Osteoblast (primary cell): ENCODE results near the gene VARS1. TPM values are rescaled to one million over a fixed set of nuclear protein-coding genes. Genes with fewer than 3 reads are reported as not detected.
A peak's percentile ranks its signal among the peaks of the same experiment; 100 is the strongest.

Source experiments
- DNase-seq: peaks from one replicate; pipeline ENCODE4 v3.0.0; 2011; ENCODE audit warnings: low spot score, mixed read lengths; ENCODE audit not compliant: insufficient read length; ENCODE audit errors: missing footprints
- H2AFZ ChIP-seq: 2 replicates; pipeline ENCODE4 v1.6.0; 2011; ENCODE audit warnings: mild to moderate bottlenecking, low read length
- H3K27ac ChIP-seq: 2 replicates; pipeline ENCODE4 v1.5.1; 2011; ENCODE audit warnings: mild to moderate bottlenecking, low read depth, low read length, moderate library complexity
- H3K27me3 ChIP-seq: 2 replicates; pipeline ENCODE4 v1.6.0; 2012; ENCODE audit warnings: mild to moderate bottlenecking, control low read depth, inconsistent platforms, low read length, moderate library complexity; ENCODE audit not compliant: insufficient read depth
- H3K36me3 ChIP-seq: 2 replicates; pipeline ENCODE4 v1.5.1; 2011; ENCODE audit warnings: mild to moderate bottlenecking, low read length, control low read depth, moderate library complexity; ENCODE audit not compliant: insufficient read depth
- H3K4me1 ChIP-seq: 2 replicates; pipeline ENCODE4 v1.5.1; 2011; ENCODE audit warnings: mild to moderate bottlenecking, low read length, control low read depth, moderate library complexity; ENCODE audit not compliant: insufficient read depth
- H3K4me2 ChIP-seq: 2 replicates; pipeline ENCODE4 v1.6.0; 2011; ENCODE audit warnings: mild to moderate bottlenecking, low read length; ENCODE audit not compliant: insufficient read depth
- H3K4me3 ChIP-seq: fragments of 200-600 bp; sonication (generic); 3 replicates; pipeline ENCODE4 v1.5.1; 2012; ENCODE audit warnings: mild to moderate bottlenecking, low read length, inconsistent platforms; ENCODE audit not compliant: insufficient read depth
- H3K79me2 ChIP-seq: 2 replicates; pipeline ENCODE4 v1.6.0; 2012; ENCODE audit warnings: mild to moderate bottlenecking, low read length, control low read depth, inconsistent platforms; ENCODE audit not compliant: insufficient read depth
- H3K9me3 ChIP-seq: 2 replicates; pipeline ENCODE4 v1.5.1; 2011; ENCODE audit warnings: low read depth, low read length, control low read depth
- H4K20me1 ChIP-seq: 2 replicates; pipeline ENCODE4 v1.6.0; 2012; ENCODE audit warnings: mild to moderate bottlenecking, low read length, control low read depth; ENCODE audit not compliant: insufficient read depth
- total RNA-seq: library from RNA; depleted of rRNA; stranded (reverse); fragments of >200 nt; gene quantifications from 2 replicates; pipeline ENCODE4 v1.2.3, GENCODE V29; 2012
- TF ChIP-seq, protein P1 (sequence below): IDR thresholded peaks from 2 replicates; pipeline ENCODE4 v1.5.1; 2011; ENCODE audit warnings: mild to moderate bottlenecking, low read depth, low read length, moderate library complexity; ENCODE audit errors: extremely low read depth

The VARS1 gene
- total RNA-seq, 1 donor: 42.0 TPM

- Histone ChIP-seq H3K27ac (no peak overlapping the region), H3K4me3 (no peak overlapping the region), H3K4me2 (no peak overlapping the region), H3K27me3 (no peaks in the 10 kb centered on the region), H4K20me1 (no peaks in the 10 kb centered on the region), H3K9me3 (no peaks in the 10 kb centered on the region), H2AFZ (no peak overlapping the region), H3K79me2 (peaks cover 36% of the 10 kb centered on the region), H3K4me1 (peaks cover 9% of the 10 kb centered on the region), H3K36me3 (peaks cover 39% of the 10 kb centered on the region)
- DNase-seq: peak; percentile 97
- TF ChIP-seq, protein P1, sequence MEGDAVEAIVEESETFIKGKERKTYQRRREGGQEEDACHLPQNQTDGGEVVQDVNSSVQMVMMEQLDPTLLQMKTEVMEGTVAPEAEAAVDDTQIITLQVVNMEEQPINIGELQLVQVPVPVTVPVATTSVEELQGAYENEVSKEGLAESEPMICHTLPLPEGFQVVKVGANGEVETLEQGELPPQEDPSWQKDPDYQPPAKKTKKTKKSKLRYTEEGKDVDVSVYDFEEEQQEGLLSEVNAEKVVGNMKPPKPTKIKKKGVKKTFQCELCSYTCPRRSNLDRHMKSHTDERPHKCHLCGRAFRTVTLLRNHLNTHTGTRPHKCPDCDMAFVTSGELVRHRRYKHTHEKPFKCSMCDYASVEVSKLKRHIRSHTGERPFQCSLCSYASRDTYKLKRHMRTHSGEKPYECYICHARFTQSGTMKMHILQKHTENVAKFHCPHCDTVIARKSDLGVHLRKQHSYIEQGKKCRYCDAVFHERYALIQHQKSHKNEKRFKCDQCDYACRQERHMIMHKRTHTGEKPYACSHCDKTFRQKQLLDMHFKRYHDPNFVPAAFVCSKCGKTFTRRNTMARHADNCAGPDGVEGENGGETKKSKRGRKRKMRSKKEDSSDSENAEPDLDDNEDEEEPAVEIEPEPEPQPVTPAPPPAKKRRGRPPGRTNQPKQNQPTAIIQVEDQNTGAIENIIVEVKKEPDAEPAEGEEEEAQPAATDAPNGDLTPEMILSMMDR: peak; percentile 74
These were observed 4.0 kb downstream of the VARS1 start for GRCh38 chr6:31791324-31792089.

GRCh38 chr6:31785475-31785874 lies 10.1 kb downstream of the VARS1 start:
- TF ChIP-seq, protein P1: no peak
- Histone ChIP-seq H3K79me2 (peaks cover 4% of the 10 kb centered on the region), H2AFZ (no peak overlapping the region), H3K27ac (no peak overlapping the region), H3K4me3 (no peak overlapping the region), H4K20me1 (peaks cover 3% of the 10 kb centered on the region), H3K36me3 (peaks cover 63% of the 10 kb centered on the region), H3K4me2 (no peak overlapping the region), H3K4me1 (no peaks in the 10 kb centered on the region), H3K9me3 (no peaks in the 10 kb centered on the region), H3K27me3 (no peaks in the 10 kb centered on the region)
- peak; percentile 81 for DNase-seq

GRCh38 chr6:31784098-31784925 lies 11.2 kb downstream of the VARS1 start:
- no peak overlapping the region for H3K4me2 ChIP-seq
- no peak overlapping the region for H3K27ac ChIP-seq
- no peaks in the 10 kb centered on the region for H3K4me1 ChIP-seq
- peaks cover 3% of the 10 kb centered on the region for H4K20me1 ChIP-seq
- H3K79me2 ChIP-seq: peaks cover 2% of the 10 kb centered on the region
- H3K36me3 ChIP-seq: peaks cover 67% of the 10 kb centered on the region
- peak; percentile 63 for DNase-seq
- H3K4me3 ChIP-seq: no peak overlapping the region
- TF ChIP-seq, protein P1: no peak
- H3K27me3 ChIP-seq: no peaks in the 10 kb centered on the region
- no peak overlapping the region for H2AFZ ChIP-seq
- H3K9me3 ChIP-seq: no peaks in the 10 kb centered on the region
